ENCODE measurements around the gene SETD1A. TPM values are rescaled to one million over a fixed set of nuclear protein-coding genes. Genes with fewer than 3 reads are reported as not detected.

Gene SETD1A
- total and polyA plus RNA-seq, 12 donors = 2.3 to 40.1 (median 12.8) TPM

GRCh38 chr16:30921748-30922419 lies 35.7 kb upstream of the SETD1A start:
- H3K4me3 ChIP-seq = peak overlapping the region in 2 of 4 donors; percentile 53 to 56
- H3K9me3 ChIP-seq (replicated peaks in 1 of 3) = no peaks in the 10 kb centered on the region
- intact Hi-C loops (cut with DNase I) = loop anchor here in 1 of 2 donors (10.0 kb wide), 1 partner anchor 63 kb away; the partner anchor contains the start of gene HSD3B7
- H3K27ac ChIP-seq = peak overlapping the region; percentile 34 to 95 (median 85)
- H3K36me3 ChIP-seq (replicated peaks in 1 of 2) = no peaks in the 10 kb centered on the region
- peak; percentile 83 to 97 (median 95) for TF ChIP-seq CTCF (IDR thresholded peaks at IDR 0.05)
- peak in 1 of 2 donors; percentile 45 for TF ChIP-seq POLR2A (IDR thresholded peaks at IDR 0.05)
- H3K4me1 ChIP-seq (replicated peaks in 1 of 2) = peaks cover 7 to 13% of the 10 kb centered on the region in 2 donors
- H3K27me3 ChIP-seq = no peaks in the 10 kb centered on the region
- DNase-seq = peak; percentile 89 to 97 (median 92)
- WGBS, 4 donors = 0 to 2% (median 0%) methylated on average over 24 to 37 of the region's 37 CpGs

GRCh38 chr16:30922420-30922959 lies 35.1 kb upstream of the SETD1A start:
- 0 to 1% (median 0%) methylated on average over 18 to 42 of the region's 42 CpGs for WGBS, 4 donors
- Histone ChIP-seq H3K4me1 (replicated peaks in 1 of 2) (peaks cover 7 to 13% of the 10 kb centered on the region in 2 donors), H3K4me3 (peak overlapping the region in 3 of 4 donors; percentile 15 to 92 (median 53)), H3K9me3 (replicated peaks in 1 of 3) (no peaks in the 10 kb centered on the region), H3K27ac (peak overlapping the region; percentile 58 to 95 (median 87)), H3K36me3 (replicated peaks in 1 of 2) (no peaks in the 10 kb centered on the region), H3K27me3 (no peaks in the 10 kb centered on the region)
- peak; percentile 99 to 100 (median 100) for DNase-seq
- intact Hi-C loops (cut with DNase I) = loop anchor here in 1 of 2 donors (10.0 kb wide), 1 partner anchor 62 kb away; the partner anchor contains the start of gene HSD3B7
- TF ChIP-seq CTCF (IDR thresholded peaks at IDR 0.05) (no peak), POLR2A (IDR thresholded peaks at IDR 0.05) (peak in 1 of 2 donors; percentile 43)

GRCh38 chr16:30922960-30923535 lies 34.5 kb upstream of the SETD1A start:
- WGBS, 4 donors = 0 to 3% (median 1%) methylated on average over 15 to 33 of the region's 33 CpGs
- H3K36me3 ChIP-seq (replicated peaks in 1 of 2) = no peaks in the 10 kb centered on the region
- H3K9me3 ChIP-seq (replicated peaks in 1 of 3) = no peaks in the 10 kb centered on the region
- intact Hi-C loops (cut with DNase I) = loop anchor here in 1 of 2 donors (10.0 kb wide), 1 partner anchor 62 kb away; the partner anchor contains the start of gene HSD3B7
- H3K4me3 ChIP-seq = peak overlapping the region in 3 of 4 donors; percentile 15 to 92 (median 87)
- peaks cover 7 to 13% of the 10 kb centered on the region in 2 donors for H3K4me1 ChIP-seq (replicated peaks in 1 of 2)
- H3K27me3 ChIP-seq = no peaks in the 10 kb centered on the region
- peak; percentile 100 for DNase-seq
- peak overlapping the region; percentile 58 to 95 (median 87) for H3K27ac ChIP-seq
- TF ChIP-seq CTCF (IDR thresholded peaks at IDR 0.05) (no peak), POLR2A (IDR thresholded peaks at IDR 0.05) (peak; percentile 57 to 76)

GRCh38 chr16:30923554-30924075 lies 33.9 kb upstream of the SETD1A start, which contains the start of gene FBXL19:
Gene FBXL19 (plus strand): TSS chr16:30923572. CDS start chr16:30925755, 2,183 bp downstream.
- Histone ChIP-seq H3K27ac (peak within 1 kb of the TSS; percentile 58 to 95 (median 87)), H3K27me3 (no peaks in the 10 kb centered on the region), H3K36me3 (replicated peaks in 1 of 2) (no peaks in the 10 kb centered on the region), H3K4me1 (replicated peaks in 1 of 2) (peaks cover 7 to 13% of the 10 kb centered on the region in 2 donors), H3K9me3 (replicated peaks in 1 of 3) (no peaks in the 10 kb centered on the region), H3K4me3 (peak within 1 kb of the TSS in 3 of 4 donors; percentile 15 to 92 (median 87))
- intact Hi-C loops (cut with DNase I) = loop anchor here in 1 of 2 donors (10.0 kb wide), 1 partner anchor 61 kb away; the partner anchor contains the start of gene HSD3B7
- WGBS, 4 donors = 0 to 2% (median 0%) methylated on average over 1 to 31 of the region's 31 CpGs
- TF ChIP-seq POLR2A (IDR thresholded peaks at IDR 0.05) (no peak), CTCF (IDR thresholded peaks at IDR 0.05) (no peak)
- peak in 5 of 7 donors; percentile 11 to 75 (median 60) for DNase-seq

Data from adrenal gland (tissue), 12 donors.